GM23248 (cell line): ENCODE measurements around the gene SLC39A1.

ENCODE experiments used
- EZH2 ChIP-seq: fragments of 200-600 bp; sonication (generic); IDR thresholded peaks from 2 replicates; pipeline ENCODE4 v1.6.1; 2018; ENCODE audit warnings: antibody characterized with exemption, mild to moderate bottlenecking; ENCODE audit not compliant: insufficient read depth, poor library complexity, severe bottlenecking
- EZH2phosphoT487 ChIP-seq: fragments of 200-600 bp; sonication (generic); IDR thresholded peaks from 2 replicates; pipeline ENCODE4 v1.6.1; 2018; ENCODE audit warnings: antibody characterized with exemption, moderate library complexity, mild to moderate bottlenecking, low read depth; ENCODE audit not compliant: insufficient read depth

DNA sequence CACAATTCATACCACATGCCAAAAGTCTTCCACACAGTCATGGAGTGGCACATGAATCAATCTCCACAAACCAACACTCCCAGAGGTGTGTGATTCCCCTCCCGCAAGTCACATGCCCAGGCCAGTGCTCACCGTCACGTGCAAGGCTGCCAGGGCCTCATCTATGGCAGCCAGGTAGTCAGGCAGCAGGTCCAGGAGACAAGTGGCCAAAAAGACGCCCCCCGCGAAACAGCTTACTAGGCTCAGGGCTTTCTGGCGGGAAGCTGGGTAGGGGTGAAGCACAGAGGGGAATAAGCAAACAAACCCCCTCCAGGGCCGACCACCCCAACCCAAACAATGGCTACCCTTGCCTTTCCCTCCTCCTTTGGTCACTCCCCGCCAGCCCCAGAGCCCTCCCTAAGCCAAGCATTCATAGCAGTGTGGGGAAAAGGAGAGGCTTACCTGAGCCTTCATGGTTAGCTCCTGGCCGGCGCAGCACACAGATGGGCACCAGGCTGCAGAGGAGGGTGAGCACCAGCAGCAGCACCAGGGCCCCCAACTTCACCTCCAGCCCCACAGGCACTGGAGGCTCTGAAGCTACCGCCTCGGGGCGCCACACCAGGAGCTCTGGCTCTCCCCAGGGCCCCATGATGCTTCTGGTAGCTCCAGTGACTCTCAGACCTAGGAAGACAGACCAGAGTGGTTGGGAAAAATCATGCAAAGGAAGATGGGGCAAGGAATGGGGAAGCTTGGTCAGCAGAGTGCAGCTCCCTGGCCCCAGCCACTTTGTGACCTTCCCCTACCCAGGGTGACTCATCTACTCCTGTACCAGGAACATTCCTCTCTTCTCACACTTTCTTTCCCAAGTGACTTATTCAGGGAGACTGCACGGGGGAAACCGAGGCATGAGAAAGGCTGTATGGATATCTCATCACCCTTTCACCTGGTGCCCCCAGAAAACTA, 978 bp downstream of the SLC39A1 start:
- TF ChIP-seq EZH2 (no peak), EZH2phosphoT487 (no peak)
